Nephron (organoid): ENCODE measurements around the gene ANP32A.
A peak's percentile ranks its signal among the peaks of the same experiment; 100 is the strongest.
"Not testable (repeated sequence)": the region's sequence is repeated elsewhere in the genome, so short reads cannot be mapped to it uniquely, and the experiment has no call there.

Experiments
- H3K27ac Mint-ChIP-seq, 3 experiments: 2 replicates each; pipeline ENCODE4 v1.8.0; 2020; ENCODE audit warnings: mixed read lengths in 3 of 3, mild to moderate bottlenecking in 2 of 3, moderate library complexity in 1 of 3
- H3K27me3 Mint-ChIP-seq: 2 replicates; pipeline ENCODE4 v1.8.0; 2021; ENCODE audit warnings: low read depth, mild to moderate bottlenecking, moderate library complexity, mixed read lengths
- H3K36me3 Mint-ChIP-seq: 2 replicates; pipeline ENCODE4 v1.8.0; 2020; ENCODE audit warnings: low read depth, mixed read lengths
- H3K4me1 Mint-ChIP-seq: 2 replicates; pipeline ENCODE4 v1.8.0; 2020; ENCODE audit warnings: mixed read lengths
- H3K4me3 Mint-ChIP-seq, 3 experiments: 2 replicates each; pipeline ENCODE4 v1.8.0; 2020; ENCODE audit warnings: mild to moderate bottlenecking in 3 of 3, mixed read lengths in 3 of 3, moderate library complexity in 2 of 3
- H3K9me3 Mint-ChIP-seq: 2 replicates; pipeline ENCODE4 v1.8.0; 2020; ENCODE audit warnings: mixed read lengths
- CTCF ChIP-seq, 3 experiments: fragments of 200-600 bp; sonication (generic); IDR thresholded peaks; one replicate each; pipeline ENCODE4 v1.5.0; 2021; ENCODE audit warnings: antibody characterized with exemption in 3 of 3; ENCODE audit not compliant: unreplicated experiment in 3 of 3

Gene ANP32A

GRCh38 chr15:68820295-68821189 lies at the start of gene ANP32A:
Gene ANP32A, minus strand, starts transcription at chr15:68820895. Its CDS starts 144 bp downstream, at chr15:68820751.
- Mint-ChIP-seq H3K9me3 (no peaks in the 10 kb centered on the region), H3K4me3 (peak within 1 kb of the TSS; percentile 93 to 95 (median 94)), H3K4me1 (peaks cover 36% of the 10 kb centered on the region), H3K27ac (peak within 1 kb of the TSS; percentile 96 to 99 (median 98)), H3K27me3 (no peaks in the 10 kb centered on the region), H3K36me3 (peaks cover 4% of the 10 kb centered on the region)
- TF ChIP-seq CTCF (IDR thresholded peaks at IDR 0.05; ENCODE audit: unreplicated experiment in 3 of 3) = no peak

GRCh38 chr15:68868296-68868695 lies 47.6 kb upstream of the ANP32A start:
- Mint-ChIP-seq H3K4me3 (no peak overlapping the region), H3K27me3 (peaks cover 9% of the 10 kb centered on the region), H3K9me3 (peaks cover 9% of the 10 kb centered on the region), H3K4me1 (no peaks in the 10 kb centered on the region), H3K36me3 (peaks cover 4% of the 10 kb centered on the region), H3K27ac (no peak overlapping the region)
- TF ChIP-seq CTCF (IDR thresholded peaks at IDR 0.05; ENCODE audit: unreplicated experiment in 3 of 3) = no peak

GRCh38 chr15:68862415-68862814 lies 41.7 kb upstream of the ANP32A start:
- H3K4me3 Mint-ChIP-seq = no peak overlapping the region
- peaks cover 3% of the 10 kb centered on the region for H3K27me3 Mint-ChIP-seq
- H3K9me3 Mint-ChIP-seq = peaks cover 24% of the 10 kb centered on the region
- H3K27ac Mint-ChIP-seq = no peak overlapping the region
- H3K36me3 Mint-ChIP-seq = peaks cover 4% of the 10 kb centered on the region
- TF ChIP-seq CTCF (IDR thresholded peaks at IDR 0.05; ENCODE audit: unreplicated experiment in 3 of 3) = no peak
- no peaks in the 10 kb centered on the region for H3K4me1 Mint-ChIP-seq

- H3K9me3 Mint-ChIP-seq = peaks cover 39% of the 10 kb centered on the region
- H3K36me3 Mint-ChIP-seq, H3K4me1 Mint-ChIP-seq, H3K27ac Mint-ChIP-seq, H3K4me3 Mint-ChIP-seq, H3K27me3 Mint-ChIP-seq: not testable (repeated sequence)
Measured at GRCh38 chr15:68858666-68859065, 38.0 kb upstream of the ANP32A start.

- peaks cover 38% of the 10 kb centered on the region for H3K9me3 Mint-ChIP-seq
- H3K4me1 Mint-ChIP-seq, H3K27ac Mint-ChIP-seq, H3K36me3 Mint-ChIP-seq, H3K27me3 Mint-ChIP-seq, H3K4me3 Mint-ChIP-seq: not testable (repeated sequence)
Measured at GRCh38 chr15:68857443-68857842, 36.7 kb upstream of the ANP32A start.

- peaks cover 5% of the 10 kb centered on the region for H3K4me1 Mint-ChIP-seq
- no peak for TF ChIP-seq CTCF (IDR thresholded peaks at IDR 0.05; ENCODE audit: unreplicated experiment in 3 of 3)
- peak overlapping the region in 1 of 3 experiments; percentile 5 for H3K4me3 Mint-ChIP-seq
- no peak overlapping the region for H3K27ac Mint-ChIP-seq
- H3K27me3 Mint-ChIP-seq = peaks cover 5% of the 10 kb centered on the region
- no peaks in the 10 kb centered on the region for H3K36me3 Mint-ChIP-seq
- H3K9me3 Mint-ChIP-seq = peaks cover 24% of the 10 kb centered on the region
Measured at GRCh38 chr15:68852461-68852860, 31.8 kb upstream of the ANP32A start.

GRCh38 chr15:68851971-68852370 lies 31.3 kb upstream of the ANP32A start:
- H3K27ac Mint-ChIP-seq = no peak overlapping the region
- no peak overlapping the region for H3K4me3 Mint-ChIP-seq
- H3K9me3 Mint-ChIP-seq = peaks cover 20% of the 10 kb centered on the region
- H3K36me3 Mint-ChIP-seq = no peaks in the 10 kb centered on the region
- peaks cover 5% of the 10 kb centered on the region for H3K4me1 Mint-ChIP-seq
- H3K27me3 Mint-ChIP-seq = peaks cover 5% of the 10 kb centered on the region
- no peak for TF ChIP-seq CTCF (IDR thresholded peaks at IDR 0.05; ENCODE audit: unreplicated experiment in 3 of 3)
